ENCODE measurements around the gene PPP1R1B. TPM values are rescaled to one million over a fixed set of nuclear protein-coding genes. Genes with fewer than 3 reads are reported as not detected.
A peak's percentile ranks its signal among the peaks of the same experiment; 100 is the strongest.

Gene PPP1R1B
- total and polyA plus RNA-seq, 9 of the 15 experiments (the other 6 are each of a cell fraction or from before 2014, with no cell fraction given), result 0.07 to 0.18 (median 0.10) TPM; not detected in 4

- no peak for TF ChIP-seq CTCFL (IDR thresholded peaks at IDR 0.05; ENCODE audit: borderline replicate concordance, insufficient read depth, low read depth, low read length, poor library complexity, severe bottlenecking)
- TF ChIP-seq CLOCK (CRISPR knock-in tag; IDR thresholded peaks at IDR 0.05; ENCODE audit: borderline replicate concordance), result no peak
- peak; percentile 50; the same call in 1 of the 2 replicates for TF ChIP-seq SMARCA4 (IDR thresholded peaks at IDR 0.05)
- no peak for TF ChIP-seq RHOXF2B (CRISPR knock-in tag; conservative IDR thresholded peaks at IDR 0.05)
- TF ChIP-seq ZNF77 (CRISPR knock-in tag; IDR thresholded peaks at IDR 0.05), result no peak
- no peak for TF ChIP-seq SNAPC5 (CRISPR knock-in tag; IDR thresholded peaks at IDR 0.05)
- TF ChIP-seq NCOA1 (IDR thresholded peaks at IDR 0.05; ENCODE audit: low read depth), result peak; percentile 43; the same call in 1 of the 2 replicates
- TF ChIP-seq HDGF (IDR thresholded peaks at IDR 0.05), result no peak
- no peak for TF ChIP-seq ESRRB (CRISPR knock-in tag; IDR thresholded peaks at IDR 0.05; ENCODE audit: borderline replicate concordance)
- peak; percentile 98 for TF ChIP-seq HMGN3 (IDR thresholded peaks at IDR 0.05; ENCODE audit: borderline replicate concordance, extremely low read depth, insufficient read length, low read depth, low read length)
- no peak for TF ChIP-seq HMG20A (CRISPR knock-in tag; conservative IDR thresholded peaks at IDR 0.05)
- TF ChIP-seq ZNF197 (CRISPR knock-in tag; IDR thresholded peaks at IDR 0.05; ENCODE audit: low read depth), result no peak
- no peak for TF ChIP-seq HMG20B (CRISPR knock-in tag; IDR thresholded peaks at IDR 0.05)
- TF ChIP-seq CSDE1 (IDR thresholded peaks at IDR 0.05), result no peak
- TF ChIP-seq EHMT2 (IDR thresholded peaks at IDR 0.05), result no peak
- peak in 1 of 2 experiments; percentile 18; a peak in 1 of 4 replicates for TF ChIP-seq KDM1A (IDR thresholded peaks at IDR 0.05)
- TF ChIP-seq CREB1 (IDR thresholded peaks at IDR 0.05), result no peak; the same call in 1 of the 2 replicates
- no peak for TF ChIP-seq CREB1 (CRISPR knock-in tag; IDR thresholded peaks at IDR 0.05)
- no peak for TF ChIP-seq CEBPB (tag; IDR thresholded peaks at IDR 0.05)
- TF ChIP-seq BHLHE40 (IDR thresholded peaks at IDR 0.05; ENCODE audit: low read length), result no peak
- TF ChIP-seq ZNF518B (CRISPR knock-in tag; IDR thresholded peaks at IDR 0.05), result no peak
- no peak for TF ChIP-seq KAT7 (CRISPR knock-in tag; IDR thresholded peaks at IDR 0.05; ENCODE audit: borderline replicate concordance)
These were observed 40.7 kb downstream of the PPP1R1B start (continued) for GRCh38 chr17:39667262-39667944.
